Vagina (tissue), 2 donors: Measurements from ENCODE around the gene SDHAF4. TPM values are rescaled to one million over a fixed set of nuclear protein-coding genes. Genes with fewer than 3 reads are reported as not detected.

Source experiments
- DNase-seq, 2 donors: peaks; one replicate each; pipeline ENCODE4 v3.0.0-alpha.2; 2017; ENCODE audit errors: extremely low spot score in 2 of 2
- H3K27ac ChIP-seq: fragments of 200-600 bp; sonication (generic); one replicate; pipeline ENCODE4 v1.5.1; 2019
- H3K27me3 ChIP-seq: fragments of 200-600 bp; sonication (generic); one replicate; pipeline ENCODE4 v1.5.1; 2019
- H3K36me3 ChIP-seq, 2 donors: fragments of 200-600 bp; sonication (generic); one replicate each; pipeline ENCODE4 v1.5.1; 2017 to 2019
- H3K4me1 ChIP-seq: fragments of 200-600 bp; sonication (generic); one replicate; pipeline ENCODE4 v1.5.1; 2019
- H3K4me3 ChIP-seq, 2 donors: fragments of 200-600 bp; sonication (generic); 1 replicate in 1 of 2; 2 replicates in 1 of 2; pipeline ENCODE4 v1.5.1; 2016 to 2019
- H3K9me3 ChIP-seq: fragments of 200-600 bp; sonication (generic); one replicate; pipeline ENCODE4 v1.5.1; 2019
- POLR2A ChIP-seq, 2 donors: fragments of 450-650 bp; IDR thresholded peaks; one replicate each; pipeline ENCODE4 v1.6.1; 2017; ENCODE audit warnings: antibody characterized with exemption in 2 of 2, mild to moderate bottlenecking in 2 of 2, moderate library complexity in 2 of 2
- POLR2AphosphoS5 ChIP-seq, 2 donors: sonication (generic); formaldehyde crosslinking; IDR thresholded peaks; one replicate each; pipeline ENCODE4 v1.9.0; 2017; ENCODE audit warnings: antibody characterized with exemption in 2 of 2, mild to moderate bottlenecking in 2 of 2, low read depth in 1 of 2; ENCODE audit not compliant: insufficient read depth in 1 of 2
- intact Hi-C: fragments of 100-400 bp; cut with DNase I; formaldehyde crosslinking; loops from one replicate; pipeline ENCODE4 v1.15.1; 2023
- total RNA-seq: library from RNA; depleted of rRNA; stranded (reverse); fragments of >200 nt; gene quantifications from one replicate; pipeline ENCODE4 v1.2.3, GENCODE V29; 2016
- TF ChIP-seq, protein P1 (sequence below), 3 experiments: fragments of 450-650 bp in 2 of 3; fragments of 200-600 bp in 1 of 3; sonication (generic) in 1 of 3; IDR thresholded peaks; one replicate each; pipeline ENCODE4 v1.5.1; 2017 to 2019; ENCODE audit warnings: antibody characterized with exemption in 3 of 3, mild to moderate bottlenecking in 2 of 3, moderate library complexity in 2 of 3

Gene SDHAF4
- total RNA-seq, 1 donor from 2014 or later = 5.6 TPM

DNA sequence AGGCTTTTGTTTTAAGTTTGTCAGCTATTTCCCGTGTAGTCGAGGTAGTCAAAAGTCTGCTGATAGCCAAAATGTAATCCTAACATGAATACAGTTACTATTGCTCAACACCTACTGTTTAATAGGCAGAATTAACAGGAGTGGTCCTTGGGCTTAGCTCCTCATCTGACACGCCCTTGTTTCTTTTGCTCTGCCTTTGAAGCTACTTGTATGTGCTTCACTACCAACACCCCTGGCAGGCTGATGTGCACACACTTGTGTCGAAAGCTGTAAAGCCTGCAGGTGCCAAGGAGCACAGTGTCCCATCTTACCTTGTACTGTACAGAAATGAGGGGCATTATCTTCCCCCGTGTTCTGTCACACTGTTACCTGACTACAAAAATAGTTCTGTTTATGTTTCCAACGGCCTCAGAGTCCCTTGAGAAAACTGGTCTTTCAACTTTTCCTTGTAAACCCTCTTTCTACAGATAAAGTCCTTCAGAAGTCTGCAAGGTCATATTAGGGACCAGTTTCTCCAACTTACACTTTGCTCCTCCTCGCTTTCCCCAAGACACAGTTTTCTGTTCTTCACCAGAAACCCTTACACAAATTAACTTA lies 9.3 kb downstream of the SDHAF4 start:
- H3K4me1 ChIP-seq = no peaks in the 10 kb centered on the region
- no peaks in the 10 kb centered on the region for H3K9me3 ChIP-seq
- H3K4me3 ChIP-seq = no peak overlapping the region
- H3K27ac ChIP-seq = no peak overlapping the region
- peaks cover 0 to 12% of the 10 kb centered on the region in 2 donors for H3K36me3 ChIP-seq
- no peaks in the 10 kb centered on the region for H3K27me3 ChIP-seq
- TF ChIP-seq POLR2AphosphoS5 (IDR thresholded peaks at IDR 0.05; ENCODE audit: insufficient read depth in 1 of 2, low read depth in 1 of 2) = no peak
- TF ChIP-seq, protein P1, sequence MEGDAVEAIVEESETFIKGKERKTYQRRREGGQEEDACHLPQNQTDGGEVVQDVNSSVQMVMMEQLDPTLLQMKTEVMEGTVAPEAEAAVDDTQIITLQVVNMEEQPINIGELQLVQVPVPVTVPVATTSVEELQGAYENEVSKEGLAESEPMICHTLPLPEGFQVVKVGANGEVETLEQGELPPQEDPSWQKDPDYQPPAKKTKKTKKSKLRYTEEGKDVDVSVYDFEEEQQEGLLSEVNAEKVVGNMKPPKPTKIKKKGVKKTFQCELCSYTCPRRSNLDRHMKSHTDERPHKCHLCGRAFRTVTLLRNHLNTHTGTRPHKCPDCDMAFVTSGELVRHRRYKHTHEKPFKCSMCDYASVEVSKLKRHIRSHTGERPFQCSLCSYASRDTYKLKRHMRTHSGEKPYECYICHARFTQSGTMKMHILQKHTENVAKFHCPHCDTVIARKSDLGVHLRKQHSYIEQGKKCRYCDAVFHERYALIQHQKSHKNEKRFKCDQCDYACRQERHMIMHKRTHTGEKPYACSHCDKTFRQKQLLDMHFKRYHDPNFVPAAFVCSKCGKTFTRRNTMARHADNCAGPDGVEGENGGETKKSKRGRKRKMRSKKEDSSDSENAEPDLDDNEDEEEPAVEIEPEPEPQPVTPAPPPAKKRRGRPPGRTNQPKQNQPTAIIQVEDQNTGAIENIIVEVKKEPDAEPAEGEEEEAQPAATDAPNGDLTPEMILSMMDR (IDR thresholded peaks at IDR 0.05) = no peak
- intact Hi-C loops = no loop called here
- no peak for DNase-seq

- H3K4me3 ChIP-seq = no peak overlapping the region
- H3K9me3 ChIP-seq = no peaks in the 10 kb centered on the region
- H3K27ac ChIP-seq = no peak overlapping the region
- H3K36me3 ChIP-seq = peaks cover 0 to 19% of the 10 kb centered on the region in 2 donors
- DNase-seq = no peak
- no peaks in the 10 kb centered on the region for H3K27me3 ChIP-seq
- TF ChIP-seq, protein P1 (IDR thresholded peaks at IDR 0.05) = no peak
- TF ChIP-seq POLR2A (IDR thresholded peaks at IDR 0.05) (no peak), POLR2AphosphoS5 (IDR thresholded peaks at IDR 0.05; ENCODE audit: insufficient read depth in 1 of 2, low read depth in 1 of 2) (no peak)
- no peaks in the 10 kb centered on the region for H3K4me1 ChIP-seq
- intact Hi-C loops = no loop called here
These were observed 19.4 kb downstream of the SDHAF4 start for GRCh38 chr6:70586114-70586513.

GRCh38 chr6:70590400-70590799 lies 23.7 kb downstream of the SDHAF4 start:
- peaks cover 0 to 3% of the 10 kb centered on the region in 2 donors for H3K36me3 ChIP-seq
- H3K4me3 ChIP-seq = no peak overlapping the region
- no peaks in the 10 kb centered on the region for H3K27me3 ChIP-seq
- H3K27ac ChIP-seq = no peak overlapping the region
- intact Hi-C loops = no loop called here
- no peak for TF ChIP-seq POLR2A (IDR thresholded peaks at IDR 0.05)
- TF ChIP-seq POLR2AphosphoS5 (IDR thresholded peaks at IDR 0.05; ENCODE audit: insufficient read depth in 1 of 2, low read depth in 1 of 2) = no peak
- TF ChIP-seq, protein P1 (IDR thresholded peaks at IDR 0.05) = no peak
- no peak for DNase-seq
- H3K4me1 ChIP-seq = no peaks in the 10 kb centered on the region
- H3K9me3 ChIP-seq = no peaks in the 10 kb centered on the region

GRCh38 chr6:70592391-70593117 lies 25.8 kb downstream of the SDHAF4 start:
- no peak overlapping the region for H3K27ac ChIP-seq
- no peaks in the 10 kb centered on the region for H3K4me1 ChIP-seq
- H3K4me3 ChIP-seq = no peak overlapping the region
- intact Hi-C loops = no loop called here
- DNase-seq = no peak
- H3K27me3 ChIP-seq = no peaks in the 10 kb centered on the region
- no peaks in the 10 kb centered on the region for H3K9me3 ChIP-seq
- H3K36me3 ChIP-seq = peaks cover 0 to 3% of the 10 kb centered on the region in 2 donors
- TF ChIP-seq, protein P1 (IDR thresholded peaks at IDR 0.05) = no peak
- TF ChIP-seq POLR2AphosphoS5 (IDR thresholded peaks at IDR 0.05; ENCODE audit: insufficient read depth in 1 of 2, low read depth in 1 of 2) = no peak

DNA sequence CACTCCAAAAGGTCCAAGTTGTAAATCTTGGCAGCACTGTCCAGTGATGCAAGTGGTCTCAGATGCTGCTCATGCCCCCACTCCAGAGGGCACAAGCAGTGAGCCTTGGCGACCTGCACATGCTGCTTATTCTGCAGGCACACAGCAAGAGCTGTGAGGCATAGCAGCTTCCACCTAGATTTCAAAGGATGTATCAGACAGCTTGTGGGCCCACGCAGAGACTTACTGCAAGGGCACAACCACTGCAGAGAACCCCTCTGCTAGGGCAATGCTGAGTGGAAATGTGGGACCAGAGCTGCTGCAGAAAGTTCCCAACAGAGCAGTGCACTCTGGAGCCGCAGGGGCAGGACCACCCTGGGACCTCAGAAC lies 26.4 kb downstream of the SDHAF4 start:
- H3K9me3 ChIP-seq = no peaks in the 10 kb centered on the region
- peaks cover 0 to 3% of the 10 kb centered on the region in 2 donors for H3K36me3 ChIP-seq
- intact Hi-C loops = no loop called here
- H3K27me3 ChIP-seq = no peaks in the 10 kb centered on the region
- no peak for DNase-seq
- H3K27ac ChIP-seq = no peak overlapping the region
- TF ChIP-seq POLR2A (IDR thresholded peaks at IDR 0.05) (no peak), POLR2AphosphoS5 (IDR thresholded peaks at IDR 0.05; ENCODE audit: insufficient read depth in 1 of 2, low read depth in 1 of 2) (no peak)
- TF ChIP-seq, protein P1 (IDR thresholded peaks at IDR 0.05) = no peak
- no peak overlapping the region for H3K4me3 ChIP-seq
- H3K4me1 ChIP-seq = no peaks in the 10 kb centered on the region
